ENCODE data around the gene DSCAML1.

Gene DSCAML1

GRCh38 chr11:117631336-117632140 is 165.5 kb downstream of the DSCAML1 start:
- no peak for DNase-seq

- no peak for DNase-seq
These were observed 167.0 kb downstream of the DSCAML1 start for GRCh38 chr11:117629891-117630538.

- no peak for DNase-seq
These were observed 167.9 kb downstream of the DSCAML1 start for GRCh38 chr11:117629146-117629545.

GRCh38 chr11:117627259-117627658 is 169.8 kb downstream of the DSCAML1 start:
- DNase-seq: no peak

GRCh38 chr11:117626576-117626975 is 170.4 kb downstream of the DSCAML1 start:
- no peak for DNase-seq

- no peak for DNase-seq
These were observed 171.8 kb downstream of the DSCAML1 start for GRCh38 chr11:117625237-117625636.

- DNase-seq: no peak
These were observed 173.2 kb downstream of the DSCAML1 start for GRCh38 chr11:117623831-117624271.

GRCh38 chr11:117621226-117621625 is 175.8 kb downstream of the DSCAML1 start:
- DNase-seq: no peak

- DNase-seq: no peak
These were observed 176.4 kb downstream of the DSCAML1 start for GRCh38 chr11:117620659-117621058.

- peak in 1 of 2 experiments; percentile 15 for DNase-seq
These were observed 176.9 kb downstream of the DSCAML1 start for GRCh38 chr11:117620086-117620485.

GRCh38 chr11:117619661-117620060 is 177.4 kb downstream of the DSCAML1 start:
- DNase-seq: no peak

- DNase-seq: peak; percentile 46 to 85
These were observed 178.0 kb downstream of the DSCAML1 start for GRCh38 chr11:117618982-117619355.

- no peak for DNase-seq
These were observed 178.6 kb downstream of the DSCAML1 start for GRCh38 chr11:117618302-117618981.

GRCh38 chr11:117616979-117617378 is 180.0 kb downstream of the DSCAML1 start:
- no peak for DNase-seq

- no peak for DNase-seq
These were observed 182.3 kb downstream of the DSCAML1 start for GRCh38 chr11:117614728-117615127.

- DNase-seq: no peak
These were observed 183.5 kb downstream of the DSCAML1 start for GRCh38 chr11:117613521-117613920.

GRCh38 chr11:117612177-117612576 is 184.8 kb downstream of the DSCAML1 start:
- no peak for DNase-seq

- no peak for DNase-seq
These were observed 186.1 kb downstream of the DSCAML1 start for GRCh38 chr11:117610901-117611300.

- no peak for DNase-seq
These were observed 187.0 kb downstream of the DSCAML1 start for GRCh38 chr11:117610045-117610444.

GRCh38 chr11:117607449-117607848 is 189.6 kb downstream of the DSCAML1 start:
- DNase-seq: no peak

- no peak for DNase-seq
These were observed 190.2 kb downstream of the DSCAML1 start for GRCh38 chr11:117606790-117607189.

- DNase-seq: no peak
These were observed 190.8 kb downstream of the DSCAML1 start for GRCh38 chr11:117606211-117606610.

GRCh38 chr11:117605331-117605730 is 191.7 kb downstream of the DSCAML1 start:
- DNase-seq: peak; percentile 44 to 72
